H1 (cell line): Measurements from ENCODE around the gene MEP1A.

ENCODE experiments used
- BACH1 ChIP-seq: IDR thresholded peaks from 2 replicates; pipeline ENCODE4 v1.6.1; 2012; ENCODE audit warnings: low read length, improper control_type of control experiment
- EP300 ChIP-seq, 2 experiments: IDR thresholded peaks; 1 replicate in 1 of 2; 2 replicates in 1 of 2; pipeline ENCODE4 v1.6.1; 2011 to 2012; ENCODE audit warnings: low read depth in 2 of 2, low read length in 2 of 2, mild to moderate bottlenecking in 2 of 2, borderline replicate concordance in 1 of 2, inconsistent platforms in 1 of 2, moderate library complexity in 1 of 2
- EZH2 ChIP-seq: fragments of 200-600 bp; sonication (generic); IDR thresholded peaks from 2 replicates; pipeline ENCODE4 v1.7.1; 2012; ENCODE audit warnings: low read depth, mild to moderate bottlenecking, moderate library complexity, low read length, inconsistent platforms; ENCODE audit not compliant: severe bottlenecking
- JUND ChIP-seq: IDR thresholded peaks from 2 replicates; pipeline ENCODE4 v1.6.1; 2011; ENCODE audit warnings: mild to moderate bottlenecking, improper control_type of control experiment, low read length
- POLR2A ChIP-seq, 2 experiments: IDR thresholded peaks; 1 replicate in 1 of 2; 2 replicates in 1 of 2; pipeline ENCODE4 v1.6.1; 2011; ENCODE audit warnings: low read depth in 2 of 2, low read length in 2 of 2, mild to moderate bottlenecking in 2 of 2; ENCODE audit errors: control extremely low read depth in 1 of 2
- RAD21 ChIP-seq, 2 experiments: IDR thresholded peaks in 1 of 2; conservative IDR thresholded peaks in 1 of 2; 2 replicates each; pipeline ENCODE4 v1.6.1; 2011; ENCODE audit warnings: low read depth in 2 of 2, low read length in 2 of 2, improper control_type of control experiment in 1 of 2, inconsistent platforms in 1 of 2, mild to moderate bottlenecking in 1 of 2, moderate library complexity in 1 of 2
- SP4 ChIP-seq: IDR thresholded peaks from 2 replicates; pipeline ENCODE4 v1.6.1; 2012; ENCODE audit warnings: low read length, inconsistent platforms
- TF ChIP-seq, protein P1 (sequence below), 3 experiments: IDR thresholded peaks; 1 replicate in 2 of 3; 2 replicates in 1 of 3; pipeline versions ENCODE4 v1.5.1 to v1.6.1; 2011; ENCODE audit warnings: low read length in 3 of 3, mild to moderate bottlenecking in 3 of 3, inconsistent platforms in 2 of 3, low read depth in 1 of 3, moderate library complexity in 1 of 3; ENCODE audit not compliant: insufficient read depth in 1 of 3; ENCODE audit errors: control extremely low read depth in 1 of 3
- TF ChIP-seq, protein P2 (sequence below): IDR thresholded peaks from 2 replicates; pipeline ENCODE4 v1.6.1; 2011; ENCODE audit warnings: low read depth, mild to moderate bottlenecking, low read length; ENCODE audit not compliant: insufficient read depth
- TF ChIP-seq, protein P3 (sequence below): IDR thresholded peaks from 2 replicates; pipeline ENCODE4 v1.6.1; 2012; ENCODE audit warnings: low read length, inconsistent platforms

GRCh38 chr6:46848684-46849360 is 55.6 kb downstream of the MEP1A start:
- TF ChIP-seq, protein P1, sequence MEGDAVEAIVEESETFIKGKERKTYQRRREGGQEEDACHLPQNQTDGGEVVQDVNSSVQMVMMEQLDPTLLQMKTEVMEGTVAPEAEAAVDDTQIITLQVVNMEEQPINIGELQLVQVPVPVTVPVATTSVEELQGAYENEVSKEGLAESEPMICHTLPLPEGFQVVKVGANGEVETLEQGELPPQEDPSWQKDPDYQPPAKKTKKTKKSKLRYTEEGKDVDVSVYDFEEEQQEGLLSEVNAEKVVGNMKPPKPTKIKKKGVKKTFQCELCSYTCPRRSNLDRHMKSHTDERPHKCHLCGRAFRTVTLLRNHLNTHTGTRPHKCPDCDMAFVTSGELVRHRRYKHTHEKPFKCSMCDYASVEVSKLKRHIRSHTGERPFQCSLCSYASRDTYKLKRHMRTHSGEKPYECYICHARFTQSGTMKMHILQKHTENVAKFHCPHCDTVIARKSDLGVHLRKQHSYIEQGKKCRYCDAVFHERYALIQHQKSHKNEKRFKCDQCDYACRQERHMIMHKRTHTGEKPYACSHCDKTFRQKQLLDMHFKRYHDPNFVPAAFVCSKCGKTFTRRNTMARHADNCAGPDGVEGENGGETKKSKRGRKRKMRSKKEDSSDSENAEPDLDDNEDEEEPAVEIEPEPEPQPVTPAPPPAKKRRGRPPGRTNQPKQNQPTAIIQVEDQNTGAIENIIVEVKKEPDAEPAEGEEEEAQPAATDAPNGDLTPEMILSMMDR (IDR thresholded peaks at IDR 0.05; ENCODE audit: control extremely low read depth in 1 of 3, insufficient read depth in 1 of 3, low read depth in 1 of 3, low read length in 3 of 3): peak; percentile 79 to 93 (median 92)
- TF ChIP-seq EZH2 (no peak), EP300 (IDR thresholded peaks at IDR 0.05; ENCODE audit: borderline replicate concordance in 1 of 2, low read depth in 2 of 2, low read length in 2 of 2) (peak in 1 of 2 experiments; percentile 32; a peak in 1 of 3 replicates), POLR2A (IDR thresholded peaks at IDR 0.05; ENCODE audit: control extremely low read depth in 1 of 2, low read depth in 2 of 2, low read length in 2 of 2) (no peak), RAD21 (IDR thresholded peaks at IDR 0.05 in 1 of 2, conservative IDR thresholded peaks at IDR 0.05 in 1 of 2; ENCODE audit: low read depth in 2 of 2, low read length in 2 of 2) (peak; percentile 95 to 97), SP4 (no peak), BACH1 (no peak), JUND (no peak)
- TF ChIP-seq, protein P2, sequence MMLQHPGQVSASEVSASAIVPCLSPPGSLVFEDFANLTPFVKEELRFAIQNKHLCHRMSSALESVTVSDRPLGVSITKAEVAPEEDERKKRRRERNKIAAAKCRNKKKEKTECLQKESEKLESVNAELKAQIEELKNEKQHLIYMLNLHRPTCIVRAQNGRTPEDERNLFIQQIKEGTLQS: no peak
- TF ChIP-seq, protein P3, sequence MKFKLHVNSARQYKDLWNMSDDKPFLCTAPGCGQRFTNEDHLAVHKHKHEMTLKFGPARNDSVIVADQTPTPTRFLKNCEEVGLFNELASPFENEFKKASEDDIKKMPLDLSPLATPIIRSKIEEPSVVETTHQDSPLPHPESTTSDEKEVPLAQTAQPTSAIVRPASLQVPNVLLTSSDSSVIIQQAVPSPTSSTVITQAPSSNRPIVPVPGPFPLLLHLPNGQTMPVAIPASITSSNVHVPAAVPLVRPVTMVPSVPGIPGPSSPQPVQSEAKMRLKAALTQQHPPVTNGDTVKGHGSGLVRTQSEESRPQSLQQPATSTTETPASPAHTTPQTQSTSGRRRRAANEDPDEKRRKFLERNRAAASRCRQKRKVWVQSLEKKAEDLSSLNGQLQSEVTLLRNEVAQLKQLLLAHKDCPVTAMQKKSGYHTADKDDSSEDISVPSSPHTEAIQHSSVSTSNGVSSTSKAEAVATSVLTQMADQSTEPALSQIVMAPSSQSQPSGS: no peak
